ENCODE results near the gene MYOCD.

Gene MYOCD

GRCh38 chr17:12646761-12647422, 18.8 kb upstream of the MYOCD start:
- TF ChIP-seq TAF1 (IDR thresholded peaks at IDR 0.05; ENCODE audit: borderline replicate concordance, insufficient read depth, low read length) (no peak), SIN3A (IDR thresholded peaks at IDR 0.05; ENCODE audit: borderline replicate concordance, insufficient read depth, low read length) (no peak), POLR2AphosphoS5 (IDR thresholded peaks at IDR 0.05; ENCODE audit: low read depth, low read length) (no peak), FOXP2 (optimal IDR thresholded peaks at IDR 0.05; ENCODE audit: borderline replicate concordance, extremely low read depth, extremely low read length, insufficient read depth) (no peak), REST (IDR thresholded peaks at IDR 0.05; ENCODE audit: insufficient read depth in 1 of 2, low read depth in 2 of 2, low read length in 2 of 2) (no peak)

GRCh38 chr17:12648498-12648897, 17.2 kb upstream of the MYOCD start:
- TF ChIP-seq POLR2AphosphoS5 (IDR thresholded peaks at IDR 0.05; ENCODE audit: low read depth, low read length), result no peak
- no peak for TF ChIP-seq SIN3A (IDR thresholded peaks at IDR 0.05; ENCODE audit: borderline replicate concordance, insufficient read depth, low read length)
- no peak for TF ChIP-seq REST (IDR thresholded peaks at IDR 0.05; ENCODE audit: insufficient read depth in 1 of 2, low read depth in 2 of 2, low read length in 2 of 2)
- TF ChIP-seq FOXP2 (optimal IDR thresholded peaks at IDR 0.05; ENCODE audit: borderline replicate concordance, extremely low read depth, extremely low read length, insufficient read depth), result no peak
- no peak for TF ChIP-seq TAF1 (IDR thresholded peaks at IDR 0.05; ENCODE audit: borderline replicate concordance, insufficient read depth, low read length)

GRCh38 chr17:12655936-12656335, 9.8 kb upstream of the MYOCD start:
- no peak for TF ChIP-seq SIN3A (IDR thresholded peaks at IDR 0.05; ENCODE audit: borderline replicate concordance, insufficient read depth, low read length)
- no peak for TF ChIP-seq FOXP2 (optimal IDR thresholded peaks at IDR 0.05; ENCODE audit: borderline replicate concordance, extremely low read depth, extremely low read length, insufficient read depth)
- no peak for TF ChIP-seq POLR2AphosphoS5 (IDR thresholded peaks at IDR 0.05; ENCODE audit: low read depth, low read length)
- TF ChIP-seq TAF1 (IDR thresholded peaks at IDR 0.05; ENCODE audit: borderline replicate concordance, insufficient read depth, low read length), result no peak

- TF ChIP-seq TAF1 (IDR thresholded peaks at IDR 0.05; ENCODE audit: borderline replicate concordance, insufficient read depth, low read length), result no peak
- no peak for TF ChIP-seq SIN3A (IDR thresholded peaks at IDR 0.05; ENCODE audit: borderline replicate concordance, insufficient read depth, low read length)
- no peak for TF ChIP-seq REST (IDR thresholded peaks at IDR 0.05; ENCODE audit: insufficient read depth in 1 of 2, low read depth in 2 of 2, low read length in 2 of 2)
- no peak for TF ChIP-seq FOXP2 (optimal IDR thresholded peaks at IDR 0.05; ENCODE audit: borderline replicate concordance, extremely low read depth, extremely low read length, insufficient read depth)
- no peak for TF ChIP-seq POLR2AphosphoS5 (IDR thresholded peaks at IDR 0.05; ENCODE audit: low read depth, low read length)
Observed at GRCh38 chr17:12656354-12656753, 9.3 kb upstream of the MYOCD start.

GRCh38 chr17:12659500-12659899, 6.2 kb upstream of the MYOCD start:
- TF ChIP-seq REST (IDR thresholded peaks at IDR 0.05; ENCODE audit: insufficient read depth in 1 of 2, low read depth in 2 of 2, low read length in 2 of 2) (no peak), SIN3A (IDR thresholded peaks at IDR 0.05; ENCODE audit: borderline replicate concordance, insufficient read depth, low read length) (no peak), FOXP2 (optimal IDR thresholded peaks at IDR 0.05; ENCODE audit: borderline replicate concordance, extremely low read depth, extremely low read length, insufficient read depth) (no peak), TAF1 (IDR thresholded peaks at IDR 0.05; ENCODE audit: borderline replicate concordance, insufficient read depth, low read length) (no peak), POLR2AphosphoS5 (IDR thresholded peaks at IDR 0.05; ENCODE audit: low read depth, low read length) (no peak)

All from PFSK-1 (cell line).